ENCODE measurements around the gene TRAF1.

DNA sequence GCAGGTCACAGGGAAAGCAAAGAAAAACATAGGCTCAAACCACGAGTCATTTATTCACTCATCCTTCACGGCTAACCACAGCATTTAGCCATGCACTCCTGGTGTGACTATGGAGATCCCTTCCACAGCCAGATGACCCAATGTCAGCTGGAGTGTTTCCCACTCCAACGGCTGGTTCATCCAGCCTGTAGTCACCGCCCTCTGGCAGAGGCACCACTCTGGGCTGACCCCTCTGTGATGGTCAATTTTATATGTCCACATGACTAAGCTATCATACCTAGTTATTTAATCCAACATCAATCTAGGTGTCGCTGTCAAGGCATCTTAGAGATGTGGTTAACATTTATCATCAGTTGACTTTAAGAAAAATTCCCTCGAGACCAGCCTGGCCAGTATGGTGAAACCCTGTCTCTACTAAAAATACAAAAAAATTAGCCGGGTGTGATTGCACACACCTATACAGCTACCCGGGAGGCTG lies 40.1 kb downstream of the TRAF1 start:
- TF ChIP-seq POLR2AphosphoS5 (IDR thresholded peaks at IDR 0.05; ENCODE audit: borderline replicate concordance, low read depth, low read length), result no peak
- no peak for TF ChIP-seq EZH2 (IDR thresholded peaks at IDR 0.05)
